Endothelial cell of umbilical vein (primary cell): ENCODE results near the gene LRRTM4. TPM values are rescaled to one million over a fixed set of nuclear protein-coding genes. Genes with fewer than 3 reads are reported as not detected.

Experiments used
- BruUV-seq: library from RNA; stranded (reverse); fragments of 400-500 nt; replicated peaks from 2 replicates; lab custom pipeline; 2021; lab: Mats Ljungman, UMichigan
- CTCF ChIA-PET: fragments of 300-600, 350-600 bp; sonication (Branson Sonifier 250); formaldehyde crosslinking; loops from one replicate; lab custom pipeline; 2021; ENCODE audit warnings: antibody characterized with exemption, inconsistent platforms; lab: Charles Lee
- POLR2A ChIA-PET: fragments of 300-600, 350-600 bp; sonication (Branson Sonifier 250); formaldehyde crosslinking; loops from one replicate; lab custom pipeline; 2021; ENCODE audit warnings: antibody characterized with exemption, inconsistent platforms; lab: Charles Lee
- DNase-seq: peaks from one replicate; pipeline ENCODE4 v3.0.0-alpha.2; 2011; ENCODE audit warnings: low read depth, low spot score
- FAIRE-seq: peaks from 2 replicates; lab custom pipeline; 2011; peaks lifted over from hg19 to GRCh38; lab: Jason Lieb, UNC
- H2AFZ ChIP-seq: 2 replicates; pipeline ENCODE4 v1.6.0; 2012; ENCODE audit warnings: low read depth, low read length, control low read depth, inconsistent platforms
- H3K27ac ChIP-seq: 2 replicates; pipeline ENCODE4 v1.5.1; 2011; ENCODE audit warnings: low read depth, mild to moderate bottlenecking, control low read depth, low read length, moderate library complexity; ENCODE audit not compliant: insufficient read depth
- H3K27me3 ChIP-seq, 2 experiments: 2 replicates each; pipeline versions ENCODE4 v1.6.0 to v1.6.1; 2011; ENCODE audit warnings: low read length in 2 of 2, mixed read lengths in 1 of 2; ENCODE audit not compliant: control insufficient read depth in 2 of 2, insufficient read depth in 2 of 2
- H3K36me3 ChIP-seq, 2 experiments: 2 replicates in 1 of 2; 3 replicates in 1 of 2; pipeline ENCODE4 v1.5.1; 2011; ENCODE audit warnings: low read length in 2 of 2, mild to moderate bottlenecking in 1 of 2, moderate library complexity in 1 of 2; ENCODE audit not compliant: control insufficient read depth in 2 of 2, insufficient read depth in 2 of 2; ENCODE audit errors: extremely low read depth in 1 of 2
- H3K4me1 ChIP-seq: 3 replicates; pipeline ENCODE4 v1.5.1; 2011; ENCODE audit warnings: mild to moderate bottlenecking, low read length; ENCODE audit not compliant: control insufficient read depth, insufficient read depth; ENCODE audit errors: extremely low read depth
- H3K4me2 ChIP-seq: 2 replicates; pipeline ENCODE4 v1.6.1; 2011; ENCODE audit warnings: low read length, control low read depth, mixed read lengths; ENCODE audit not compliant: insufficient read depth
- H3K4me3 ChIP-seq, 3 experiments: fragments of 200-600 bp in 1 of 3; sonication (generic), shearing (Covaris generic) in 1 of 3; replicated peaks in 1 of 3; 2 replicates each; pipeline ENCODE4 v1.5.1; 2011 to 2016; ENCODE audit warnings: control low read depth in 3 of 3, low read length in 3 of 3, mild to moderate bottlenecking in 2 of 3, inconsistent platforms in 1 of 3, low read depth in 1 of 3, moderate library complexity in 1 of 3; ENCODE audit not compliant: insufficient read depth in 1 of 3
- H3K79me2 ChIP-seq: 2 replicates; pipeline ENCODE4 v1.6.0; 2012; ENCODE audit warnings: low read length, inconsistent platforms; ENCODE audit not compliant: control insufficient read depth, insufficient read depth
- H3K9ac ChIP-seq: replicated peaks from 2 replicates; pipeline ENCODE3; 2011; ENCODE audit warnings: low read length, control low read depth; ENCODE audit not compliant: insufficient read depth; ENCODE audit errors: extremely low read depth
- H3K9me1 ChIP-seq: replicated peaks from 3 replicates; pipeline ENCODE4 v1.6.0; 2011; ENCODE audit warnings: mild to moderate bottlenecking, low read length; ENCODE audit not compliant: control insufficient read depth, insufficient read depth; ENCODE audit errors: extremely low read depth
- H3K9me3 ChIP-seq: replicated peaks from 2 replicates; pipeline ENCODE4 v1.5.1; 2012; ENCODE audit warnings: low read length, inconsistent platforms; ENCODE audit not compliant: control insufficient read depth, insufficient read depth
- H4K20me1 ChIP-seq: replicated peaks from 2 replicates; pipeline ENCODE3; 2011; ENCODE audit warnings: mild to moderate bottlenecking, low read length; ENCODE audit not compliant: control insufficient read depth, insufficient read depth; ENCODE audit errors: extremely low read depth
- EZH2 ChIP-seq: IDR thresholded peaks from 2 replicates; pipeline ENCODE4 v1.6.1; 2012; ENCODE audit warnings: borderline replicate concordance, low read depth, mild to moderate bottlenecking, moderate library complexity, low read length, inconsistent platforms; ENCODE audit not compliant: severe bottlenecking
- FOS ChIP-seq: IDR thresholded peaks from 2 replicates; pipeline ENCODE4 v1.6.1; 2011; ENCODE audit warnings: mild to moderate bottlenecking, low read length, moderate library complexity, borderline replicate concordance; ENCODE audit not compliant: insufficient read depth
- GATA2 ChIP-seq: IDR thresholded peaks from 2 replicates; pipeline ENCODE4 v1.7.0; 2011; ENCODE audit warnings: low read depth, mild to moderate bottlenecking, moderate library complexity, mixed read lengths, low read length; ENCODE audit not compliant: insufficient read length, insufficient read depth
- JUN ChIP-seq: IDR thresholded peaks from 2 replicates; pipeline ENCODE4 v1.6.1; 2011; ENCODE audit warnings: borderline replicate concordance, low read depth; ENCODE audit not compliant: insufficient read length, insufficient read depth
- MYC ChIP-seq: IDR thresholded peaks from one replicate; pipeline ENCODE4 v1.6.1; 2011; ENCODE audit warnings: mild to moderate bottlenecking, low read depth, low read length
- POLR2A ChIP-seq: IDR thresholded peaks from 2 replicates; pipeline ENCODE4 v1.6.1; 2012; ENCODE audit warnings: low read depth, mild to moderate bottlenecking, control low read depth, low read length
- POLR2AphosphoS5 ChIP-seq: IDR thresholded peaks from 2 replicates; pipeline ENCODE4 v1.6.1; 2012; ENCODE audit warnings: low read depth, mild to moderate bottlenecking, control low read depth, low read length, moderate library complexity; ENCODE audit not compliant: insufficient read depth
- dilution Hi-C: fragments of 300-500 bp; cut with MboI; formaldehyde crosslinking; loops from one replicate; pipeline ENCODE4 v1.15.0; 2019; ENCODE audit warnings: low sequenced_read_pairs; ENCODE audit not compliant: extremely low pct_ligation_motif_present
- intact Hi-C: fragments of 100-400 bp; cut with micrococcal nuclease; formaldehyde crosslinking; loops from one replicate; pipeline ENCODE4 v1.10.0; 2022
- polyA plus RNA-seq, 4 experiments: library from polyadenylated mRNA; depleted of rRNA in 3 of 4; stranded (reverse) in 3 of 4; unstranded in 1 of 4; fragments of >200 nt; gene quantifications; 2 replicates each; pipeline versions ENCODE4 v1.2.1 to v1.2.3, GENCODE V29; 2011 to 2012; ENCODE audit warnings: missing spikeins in 1 of 4
- total RNA-seq: library from RNA; stranded (reverse); gene quantifications from 2 replicates; pipeline ENCODE4 v1.2.3, GENCODE V29; 2021
- TF ChIP-seq, protein P1 (sequence below): IDR thresholded peaks from 2 replicates; pipeline ENCODE4 v1.6.1; 2011; ENCODE audit not compliant: insufficient read depth, insufficient read length
- TF ChIP-seq, protein P2 (sequence below), 2 donors: IDR thresholded peaks; 1 replicate in 1 of 2; 2 replicates in 1 of 2; pipeline ENCODE4 v1.5.1; 2011; ENCODE audit warnings: low read length in 2 of 2, mild to moderate bottlenecking in 2 of 2, moderate library complexity in 2 of 2, control low read depth in 1 of 2, inconsistent platforms in 1 of 2, low read depth in 1 of 2; ENCODE audit not compliant: insufficient read depth in 1 of 2; ENCODE audit errors: extremely low read depth in 1 of 2

Gene LRRTM4
- total and polyA plus RNA-seq, 2 donors (not counting 3 experiments of a cell fraction or from before 2014, with no cell fraction given): not detected

DNA sequence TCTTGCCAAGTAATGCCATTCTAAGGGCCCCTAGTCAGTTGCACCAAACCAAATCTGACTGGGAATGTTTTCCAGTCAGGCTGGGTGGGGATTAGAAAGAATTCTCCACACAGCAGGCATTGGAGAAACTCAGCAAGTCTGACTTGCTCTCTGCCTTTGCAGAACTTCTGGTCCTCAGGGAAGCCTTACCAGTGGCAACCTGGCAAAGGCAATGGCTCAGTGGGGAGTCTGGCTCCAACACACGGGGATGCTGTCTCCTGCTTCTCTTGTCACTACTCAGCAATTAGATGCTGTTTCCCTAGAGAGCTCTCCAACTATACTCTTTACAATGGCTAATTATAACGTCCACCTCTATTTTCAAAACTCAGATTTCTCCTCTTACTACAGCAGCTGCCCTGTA lies 810.7 kb downstream of the LRRTM4 start:
- H4K20me1 ChIP-seq: no peaks in the 10 kb centered on the region
- CTCF ChIA-PET: no interaction called here
- no peaks in the 10 kb centered on the region for H3K4me1 ChIP-seq
- dilution Hi-C loops (no loop called here), intact Hi-C loops (no loop called here)
- POLR2A ChIA-PET: no interaction called here
- no peak overlapping the region for H3K4me3 ChIP-seq
- H3K9me1 ChIP-seq: no peaks in the 10 kb centered on the region
- H3K9ac ChIP-seq: no peak overlapping the region
- no peak overlapping the region for H2AFZ ChIP-seq
- H3K27ac ChIP-seq: no peak overlapping the region
- no peaks in the 10 kb centered on the region for H3K79me2 ChIP-seq
- no peak for FAIRE-seq
- DNase-seq: no peak
- H3K36me3 ChIP-seq: no peaks in the 10 kb centered on the region
- H3K27me3 ChIP-seq: no peaks in the 10 kb centered on the region
- H3K4me2 ChIP-seq: no peak overlapping the region
- BruUV-seq: no TSS peak
- H3K9me3 ChIP-seq: peaks cover 2% of the 10 kb centered on the region
- no peak for TF ChIP-seq GATA2
- TF ChIP-seq MYC: no peak
- TF ChIP-seq EZH2: no peak
- TF ChIP-seq JUN: no peak
- TF ChIP-seq POLR2A: no peak
- TF ChIP-seq POLR2AphosphoS5: no peak
- TF ChIP-seq, protein P1, sequence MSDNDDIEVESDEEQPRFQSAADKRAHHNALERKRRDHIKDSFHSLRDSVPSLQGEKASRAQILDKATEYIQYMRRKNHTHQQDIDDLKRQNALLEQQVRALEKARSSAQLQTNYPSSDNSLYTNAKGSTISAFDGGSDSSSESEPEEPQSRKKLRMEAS: no peak
- no peak for TF ChIP-seq FOS
- TF ChIP-seq, protein P2, sequence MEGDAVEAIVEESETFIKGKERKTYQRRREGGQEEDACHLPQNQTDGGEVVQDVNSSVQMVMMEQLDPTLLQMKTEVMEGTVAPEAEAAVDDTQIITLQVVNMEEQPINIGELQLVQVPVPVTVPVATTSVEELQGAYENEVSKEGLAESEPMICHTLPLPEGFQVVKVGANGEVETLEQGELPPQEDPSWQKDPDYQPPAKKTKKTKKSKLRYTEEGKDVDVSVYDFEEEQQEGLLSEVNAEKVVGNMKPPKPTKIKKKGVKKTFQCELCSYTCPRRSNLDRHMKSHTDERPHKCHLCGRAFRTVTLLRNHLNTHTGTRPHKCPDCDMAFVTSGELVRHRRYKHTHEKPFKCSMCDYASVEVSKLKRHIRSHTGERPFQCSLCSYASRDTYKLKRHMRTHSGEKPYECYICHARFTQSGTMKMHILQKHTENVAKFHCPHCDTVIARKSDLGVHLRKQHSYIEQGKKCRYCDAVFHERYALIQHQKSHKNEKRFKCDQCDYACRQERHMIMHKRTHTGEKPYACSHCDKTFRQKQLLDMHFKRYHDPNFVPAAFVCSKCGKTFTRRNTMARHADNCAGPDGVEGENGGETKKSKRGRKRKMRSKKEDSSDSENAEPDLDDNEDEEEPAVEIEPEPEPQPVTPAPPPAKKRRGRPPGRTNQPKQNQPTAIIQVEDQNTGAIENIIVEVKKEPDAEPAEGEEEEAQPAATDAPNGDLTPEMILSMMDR (IDR thresholded peaks at IDR 0.05; ENCODE audit: extremely low read depth in 1 of 2, insufficient read depth in 1 of 2, low read depth in 1 of 2, low read length in 2 of 2): no peak
